Liver (tissue), 3 donors: ENCODE data around the gene NTHL1.

ENCODE experiments used
- CTCF ChIP-seq: fragments of 150-350 bp; IDR thresholded peaks from 2 replicates; pipeline ENCODE4 v1.5.1; 2017; ENCODE audit warnings: improper control_type of control experiment, low read depth, low read length; ENCODE audit not compliant: missing input control
- GABPA ChIP-seq, 2 donors: IDR thresholded peaks in 1 of 2; conservative IDR thresholded peaks in 1 of 2; 2 replicates each; pipeline ENCODE4 v1.6.1; 2016; ENCODE audit warnings: antibody characterized with exemption in 2 of 2, mild to moderate bottlenecking in 1 of 2, moderate library complexity in 1 of 2
- NR2F2 ChIP-seq: IDR thresholded peaks from 2 replicates; pipeline ENCODE4 v1.6.1; 2016; ENCODE audit warnings: antibody characterized with exemption
- TAF1 ChIP-seq: conservative IDR thresholded peaks from 2 replicates; pipeline ENCODE4 v1.6.1; 2016; ENCODE audit warnings: antibody characterized with exemption, mild to moderate bottlenecking
- donor health status: healthy.
- donor health status: healthy.

DNA sequence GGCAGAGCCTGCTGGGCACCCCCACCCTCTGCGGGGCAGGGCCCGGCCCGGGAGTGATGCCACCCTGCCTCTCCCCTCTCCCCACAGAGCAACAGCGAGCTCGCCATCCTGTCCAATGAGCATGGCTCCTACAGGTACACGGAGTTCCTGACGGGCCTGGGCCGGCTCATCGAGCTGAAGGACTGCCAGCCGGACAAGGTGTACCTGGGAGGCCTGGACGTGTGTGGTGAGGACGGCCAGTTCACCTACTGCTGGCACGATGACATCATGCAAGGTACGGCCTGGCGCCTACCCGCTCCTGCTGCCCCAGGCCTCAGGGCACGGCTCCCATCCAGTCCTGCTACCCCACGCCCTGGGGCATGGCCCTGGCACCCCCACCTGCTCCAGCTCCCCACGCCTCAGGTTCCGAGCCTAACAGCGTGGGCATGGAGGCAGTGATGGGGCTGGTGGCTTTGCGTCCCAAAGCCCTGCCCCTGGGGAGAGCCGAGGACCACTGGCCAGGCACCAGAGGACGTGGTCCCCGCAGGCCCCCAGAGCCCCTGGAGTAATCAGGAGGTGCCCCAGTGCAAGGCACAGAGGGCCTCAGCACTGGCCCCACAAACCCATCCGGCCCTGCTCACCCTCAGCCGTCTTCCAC, 38.6 kb upstream of the NTHL1 start:
- TF ChIP-seq CTCF = no peak
- no peak for TF ChIP-seq TAF1
- no peak for TF ChIP-seq NR2F2
- TF ChIP-seq GABPA (IDR thresholded peaks at IDR 0.05 in 1 of 2, conservative IDR thresholded peaks at IDR 0.05 in 1 of 2) = no peak
